WTC11 (cell line): Measurements from ENCODE around the gene IGFBP7. TPM values are rescaled to one million over a fixed set of nuclear protein-coding genes. Genes with fewer than 3 reads are reported as not detected.

ENCODE experiments used
- ATAC-seq: fragments of 200-7000 bp; cut with Tn5 transposase; 2 replicates; pipeline ENCODE4 v1.10.0; 2021; ENCODE audit warnings: mild to moderate bottlenecking, moderate library complexity
- CTCF ChIA-PET: fragments of 300-600 bp; sonication (Branson Sonifier 250); formaldehyde crosslinking; loops from one replicate; lab custom pipeline; 2021; ENCODE audit warnings: antibody characterized with exemption; lab: Charles Lee
- POLR2A ChIA-PET: fragments of 350-600 bp; sonication (Branson Sonifier 250); formaldehyde crosslinking; loops from one replicate; lab custom pipeline; 2021; ENCODE audit warnings: antibody characterized with exemption; lab: Charles Lee
- DNase-seq: peaks from one replicate; pipeline ENCODE4 v3.0.0; 2021; ENCODE audit warnings: low spot score
- H3K27ac Mint-ChIP-seq: 2 replicates; pipeline ENCODE4 v1.8.0; 2021; ENCODE audit warnings: mixed read lengths
- H3K27me3 Mint-ChIP-seq: 2 replicates; pipeline ENCODE4 v1.8.0; 2021; ENCODE audit warnings: low read depth, mild to moderate bottlenecking, moderate library complexity, mixed read lengths
- H3K36me3 Mint-ChIP-seq: 2 replicates; pipeline ENCODE4 v1.8.0; 2021; ENCODE audit warnings: mixed read lengths
- H3K4me1 Mint-ChIP-seq: 2 replicates; pipeline ENCODE4 v1.8.0; 2022; ENCODE audit warnings: mixed read lengths
- H3K4me3 Mint-ChIP-seq: 2 replicates; pipeline ENCODE4 v1.8.0; 2021; ENCODE audit warnings: mild to moderate bottlenecking, moderate library complexity, mixed read lengths
- H3K9me3 Mint-ChIP-seq: 2 replicates; pipeline ENCODE4 v1.8.0; 2021; ENCODE audit warnings: mixed read lengths
- CBFB ChIP-seq: sonication (generic); formaldehyde crosslinking; IDR thresholded peaks from 2 replicates; pipeline ENCODE4 v1.8.1; 2022; ENCODE audit warnings: mild to moderate bottlenecking, low read depth, missing genetic modification reagents
- CTCF ChIP-seq: fragments of 200-600 bp; IDR thresholded peaks from 2 replicates; pipeline ENCODE4 v1.8.0; 2022; ENCODE audit warnings: antibody characterized with exemption
- FOXJ3 ChIP-seq: sonication (generic); formaldehyde crosslinking; IDR thresholded peaks from 2 replicates; pipeline ENCODE4 v1.9.0; 2021; ENCODE audit warnings: missing genetic modification reagents, mild to moderate bottlenecking, borderline replicate concordance
- FOXK1 ChIP-seq: sonication (generic); formaldehyde crosslinking; IDR thresholded peaks from 2 replicates; pipeline ENCODE4 v1.8.0; 2022; ENCODE audit warnings: mild to moderate bottlenecking, moderate library complexity, missing genetic modification reagents
- FOXP1 ChIP-seq: sonication (generic); formaldehyde crosslinking; IDR thresholded peaks from 2 replicates; pipeline ENCODE4 v1.8.0; 2022; ENCODE audit warnings: missing genetic modification reagents, mild to moderate bottlenecking, moderate library complexity, borderline replicate concordance
- HMGA2 ChIP-seq: fragments of 250-450 bp; sonication (Bioruptor Pico); IDR thresholded peaks from 2 replicates; pipeline ENCODE4 v1.4.0; 2021; ENCODE audit warnings: mild to moderate bottlenecking, moderate library complexity
- JAZF1 ChIP-seq: fragments of 250-450 bp; sonication (Bioruptor Pico); IDR thresholded peaks from 2 replicates; pipeline ENCODE4 v1.9.0; 2021; ENCODE audit warnings: moderate library complexity, mild to moderate bottlenecking, inconsistent platforms
- JUN ChIP-seq: sonication (generic); formaldehyde crosslinking; IDR thresholded peaks from 2 replicates; pipeline ENCODE4 v1.8.0; 2023; ENCODE audit warnings: mild to moderate bottlenecking, missing genetic modification reagents
- NFATC4 ChIP-seq: fragments of 250-450 bp; sonication (Bioruptor Pico); IDR thresholded peaks from 2 replicates; pipeline ENCODE4 v1.9.0; 2021; ENCODE audit warnings: mild to moderate bottlenecking
- NFYB ChIP-seq: sonication (generic); formaldehyde crosslinking; conservative IDR thresholded peaks from 2 replicates; pipeline ENCODE4 v1.8.0; 2022; ENCODE audit warnings: low read depth, missing genetic modification reagents
- NR3C1 ChIP-seq: sonication (generic); formaldehyde crosslinking; conservative IDR thresholded peaks from 2 replicates; pipeline ENCODE4 v1.8.1; 2023; ENCODE audit warnings: low read depth, mild to moderate bottlenecking, missing genetic modification reagents
- OVOL2 ChIP-seq: fragments of 250-450 bp; sonication (Bioruptor Pico); IDR thresholded peaks from 2 replicates; pipeline ENCODE4 v1.9.0; 2021; ENCODE audit warnings: mild to moderate bottlenecking, borderline replicate concordance
- SMAD4 ChIP-seq: sonication (generic); formaldehyde crosslinking; IDR thresholded peaks from 2 replicates; pipeline ENCODE4 v1.8.0; 2022; ENCODE audit warnings: mild to moderate bottlenecking, missing genetic modification reagents
- ZNF138 ChIP-seq: sonication (generic); formaldehyde crosslinking; conservative IDR thresholded peaks from 2 replicates; pipeline ENCODE4 v1.8.1; 2022; ENCODE audit warnings: mild to moderate bottlenecking, moderate library complexity, missing genetic modification reagents
- ZNF317 ChIP-seq: sonication (generic); formaldehyde crosslinking; IDR thresholded peaks from 2 replicates; pipeline ENCODE4 v1.8.1; 2023; ENCODE audit warnings: low read depth, mild to moderate bottlenecking, moderate library complexity, missing genetic modification reagents, borderline replicate concordance
- total RNA-seq: library from RNA; stranded (reverse); gene quantifications from 3 replicates; pipeline ENCODE4 v1.2.3, GENCODE V29; 2021
- TF ChIP-seq, protein P1 (sequence below): fragments of 250-450 bp; sonication (Bioruptor Pico); IDR thresholded peaks from 2 replicates; pipeline ENCODE4 v1.9.0; 2021; ENCODE audit warnings: mild to moderate bottlenecking
- TF ChIP-seq, protein P2 (sequence below): fragments of 250-450 bp; sonication (Bioruptor Pico); IDR thresholded peaks from 2 replicates; pipeline ENCODE4 v1.9.0; 2021; ENCODE audit warnings: mild to moderate bottlenecking, borderline replicate concordance

IGFBP7 gene
- total RNA-seq, 1 experiment from 2014 or later = 1.4 TPM

- Mint-ChIP-seq H3K9me3 (peaks cover 30% of the 10 kb centered on the region), H3K36me3 (peaks cover 22% of the 10 kb centered on the region), H3K4me1 (peaks cover 17% of the 10 kb centered on the region), H3K27me3 (peaks cover 21% of the 10 kb centered on the region), H3K27ac (no peak overlapping the region), H3K4me3 (no peak overlapping the region)
- TF ChIP-seq HMGA2 (CRISPR knock-in tag) = no peak
- TF ChIP-seq FOXJ3 = no peak
- TF ChIP-seq NR3C1 (CRISPR knock-in tag) = no peak
- no peak for TF ChIP-seq NFYB (CRISPR knock-in tag)
- TF ChIP-seq CBFB (CRISPR knock-in tag) = no peak
- TF ChIP-seq NFATC4 = no peak
- TF ChIP-seq ZNF317 (CRISPR knock-in tag) = no peak
- ATAC-seq (no peak), DNase-seq (no peak)
- ChIA-PET CTCF (interaction anchor here (2.2 kb wide), 1 partner anchor 119 kb away, joined by 9 read pairs; no protein-coding TSS in a partner anchor), POLR2A (no interaction called here)
These were observed 47.5 kb upstream of the IGFBP7 start for GRCh38 chr4:57157596-57158137.

GRCh38 chr4:57156242-57156990 is 46.2 kb upstream of the IGFBP7 start:
- ChIA-PET POLR2A (no interaction called here), CTCF (interaction anchor here (2.2 kb wide), 1 partner anchor 118 kb away, joined by 9 read pairs; no protein-coding TSS in a partner anchor)
- peaks cover 17% of the 10 kb centered on the region for H3K27me3 Mint-ChIP-seq
- no peak for ATAC-seq
- H3K27ac Mint-ChIP-seq = no peak overlapping the region; the same call in 1 of the 2 replicates
- TF ChIP-seq FOXK1 (CRISPR knock-in tag) (no peak), NFATC4 (no peak), JAZF1 (no peak), FOXJ3 (no peak), SMAD4 (CRISPR knock-in tag) (no peak)
- TF ChIP-seq, protein P1, sequence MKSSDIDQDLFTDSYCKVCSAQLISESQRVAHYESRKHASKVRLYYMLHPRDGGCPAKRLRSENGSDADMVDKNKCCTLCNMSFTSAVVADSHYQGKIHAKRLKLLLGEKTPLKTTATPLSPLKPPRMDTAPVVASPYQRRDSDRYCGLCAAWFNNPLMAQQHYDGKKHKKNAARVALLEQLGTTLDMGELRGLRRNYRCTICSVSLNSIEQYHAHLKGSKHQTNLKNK = no peak
- no peak for DNase-seq
- H3K4me1 Mint-ChIP-seq = peaks cover 17% of the 10 kb centered on the region
- H3K36me3 Mint-ChIP-seq = peaks cover 15% of the 10 kb centered on the region
- peaks cover 22% of the 10 kb centered on the region for H3K9me3 Mint-ChIP-seq
- no peak overlapping the region for H3K4me3 Mint-ChIP-seq

DNA sequence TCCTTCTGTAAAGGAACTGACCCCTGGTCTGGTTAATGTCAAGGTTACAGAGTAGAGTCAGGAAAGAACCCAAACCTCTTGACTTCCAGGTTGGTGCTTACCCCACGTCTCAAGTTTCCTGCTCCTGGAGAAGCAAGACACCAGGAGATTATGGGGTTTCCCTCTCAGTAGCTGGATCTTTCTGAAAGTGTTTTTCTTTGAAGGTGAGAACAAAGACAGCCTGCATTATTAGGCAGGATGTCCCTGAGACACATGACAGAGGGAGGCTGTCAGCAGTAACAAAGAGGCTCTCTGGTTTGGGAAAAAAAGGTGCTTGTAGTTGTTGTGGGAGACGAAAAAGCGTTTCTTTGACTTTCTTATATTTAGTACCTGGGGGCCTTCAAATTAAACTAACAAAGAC is 44.7 kb upstream of the IGFBP7 start:
- Mint-ChIP-seq H3K4me3 (no peak overlapping the region), H3K4me1 (peaks cover 17% of the 10 kb centered on the region), H3K9me3 (peaks cover 21% of the 10 kb centered on the region), H3K36me3 (peaks cover 15% of the 10 kb centered on the region), H3K27ac (0 out of 2 replicates have a peak overlapping the region, but pooled peaks have one; percentile 9), H3K27me3 (peaks cover 15% of the 10 kb centered on the region)
- TF ChIP-seq CTCF (no peak), JUN (CRISPR knock-in tag) (no peak), FOXP1 (CRISPR knock-in tag) (no peak), FOXJ3 (no peak), ZNF138 (CRISPR knock-in tag) (no peak), OVOL2 (CRISPR knock-in tag) (no peak), HMGA2 (CRISPR knock-in tag) (no peak)
- TF ChIP-seq, protein P2, sequence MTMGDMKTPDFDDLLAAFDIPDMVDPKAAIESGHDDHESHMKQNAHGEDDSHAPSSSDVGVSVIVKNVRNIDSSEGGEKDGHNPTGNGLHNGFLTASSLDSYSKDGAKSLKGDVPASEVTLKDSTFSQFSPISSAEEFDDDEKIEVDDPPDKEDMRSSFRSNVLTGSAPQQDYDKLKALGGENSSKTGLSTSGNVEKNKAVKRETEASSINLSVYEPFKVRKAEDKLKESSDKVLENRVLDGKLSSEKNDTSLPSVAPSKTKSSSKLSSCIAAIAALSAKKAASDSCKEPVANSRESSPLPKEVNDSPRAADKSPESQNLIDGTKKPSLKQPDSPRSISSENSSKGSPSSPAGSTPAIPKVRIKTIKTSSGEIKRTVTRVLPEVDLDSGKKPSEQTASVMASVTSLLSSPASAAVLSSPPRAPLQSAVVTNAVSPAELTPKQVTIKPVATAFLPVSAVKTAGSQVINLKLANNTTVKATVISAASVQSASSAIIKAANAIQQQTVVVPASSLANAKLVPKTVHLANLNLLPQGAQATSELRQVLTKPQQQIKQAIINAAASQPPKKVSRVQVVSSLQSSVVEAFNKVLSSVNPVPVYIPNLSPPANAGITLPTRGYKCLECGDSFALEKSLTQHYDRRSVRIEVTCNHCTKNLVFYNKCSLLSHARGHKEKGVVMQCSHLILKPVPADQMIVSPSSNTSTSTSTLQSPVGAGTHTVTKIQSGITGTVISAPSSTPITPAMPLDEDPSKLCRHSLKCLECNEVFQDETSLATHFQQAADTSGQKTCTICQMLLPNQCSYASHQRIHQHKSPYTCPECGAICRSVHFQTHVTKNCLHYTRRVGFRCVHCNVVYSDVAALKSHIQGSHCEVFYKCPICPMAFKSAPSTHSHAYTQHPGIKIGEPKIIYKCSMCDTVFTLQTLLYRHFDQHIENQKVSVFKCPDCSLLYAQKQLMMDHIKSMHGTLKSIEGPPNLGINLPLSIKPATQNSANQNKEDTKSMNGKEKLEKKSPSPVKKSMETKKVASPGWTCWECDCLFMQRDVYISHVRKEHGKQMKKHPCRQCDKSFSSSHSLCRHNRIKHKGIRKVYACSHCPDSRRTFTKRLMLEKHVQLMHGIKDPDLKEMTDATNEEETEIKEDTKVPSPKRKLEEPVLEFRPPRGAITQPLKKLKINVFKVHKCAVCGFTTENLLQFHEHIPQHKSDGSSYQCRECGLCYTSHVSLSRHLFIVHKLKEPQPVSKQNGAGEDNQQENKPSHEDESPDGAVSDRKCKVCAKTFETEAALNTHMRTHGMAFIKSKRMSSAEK (CRISPR knock-in tag) = no peak
- DNase-seq = no peak
- ChIA-PET POLR2A (no interaction called here), CTCF (interaction anchor here (1.0 kb wide), 1 partner anchor 8 kb away, joined by 5 read pairs; no protein-coding TSS in a partner anchor)
- ATAC-seq = peak; percentile 67
